Measurements from ENCODE around the gene LONP2. TPM values are rescaled to one million over a fixed set of nuclear protein-coding genes. Genes with fewer than 3 reads are reported as not detected.

Gene LONP2
- total and polyA plus RNA-seq, 9 of the 15 experiments (the other 6 are each of a cell fraction or from before 2014, with no cell fraction given) = 8.1 to 41.2 (median 25.6) TPM

- TF ChIP-seq JUND (IDR thresholded peaks at IDR 0.05; ENCODE audit: borderline replicate concordance, low read depth, low read length) (peak; percentile 94), JUND (tag; IDR thresholded peaks at IDR 0.05; ENCODE audit: borderline replicate concordance, low read depth, low read length) (peak; percentile 76; the same call in 1 of the 3 replicates), ZNF551 (CRISPR knock-in tag; IDR thresholded peaks at IDR 0.05) (no peak), FOSL1 (tag; conservative IDR thresholded peaks at IDR 0.05) (peak; percentile 82), ZNF134 (CRISPR knock-in tag; conservative IDR thresholded peaks at IDR 0.05) (no peak), UBTF (IDR thresholded peaks at IDR 0.05; ENCODE audit: borderline replicate concordance in 1 of 2, low read depth in 2 of 2, low read length in 2 of 2) (no peak), KDM1A (IDR thresholded peaks at IDR 0.05) (peak; percentile 82 to 86; a peak in 3 of 4 replicates), JUN (IDR thresholded peaks at IDR 0.05; ENCODE audit: borderline replicate concordance, low read depth, low read length) (peak; percentile 83), JUN (CRISPR knock-in tag; IDR thresholded peaks at IDR 0.05; ENCODE audit: borderline replicate concordance) (no peak), ZBTB1 (CRISPR knock-in tag; IDR thresholded peaks at IDR 0.05; ENCODE audit: borderline replicate concordance, low read depth) (no peak), ADNP (tag; IDR thresholded peaks at IDR 0.05) (no peak), TSC22D4 (tag; IDR thresholded peaks at IDR 0.05) (no peak), ZC3H8 (IDR thresholded peaks at IDR 0.05) (no peak), NFATC3 (IDR thresholded peaks at IDR 0.05) (no peak), TEAD4 (IDR thresholded peaks at IDR 0.05; ENCODE audit: low read length) (peak; percentile 51; the same call in 1 of the 2 replicates), TEAD4 (CRISPR knock-in tag; IDR thresholded peaks at IDR 0.05; ENCODE audit: borderline replicate concordance) (no peak), MIER1 (IDR thresholded peaks at IDR 0.05; ENCODE audit: low read depth) (no peak), TBL1XR1 (IDR thresholded peaks at IDR 0.05; ENCODE audit: low read length in 2 of 2) (peak in 1 of 2 experiments; percentile 55; a peak in 2 of 4 replicates), SMARCE1 (IDR thresholded peaks at IDR 0.05) (peak; percentile 59; the same call in 1 of the 2 replicates), FOS (IDR thresholded peaks at IDR 0.05; ENCODE audit: extremely low read depth, insufficient read length) (peak; percentile 7), EP300 (IDR thresholded peaks at IDR 0.05; ENCODE audit: low read length) (0 out of 2 replicates have a peak, but pooled peaks have one; percentile 39)
- TF ChIP-seq, protein P1, sequence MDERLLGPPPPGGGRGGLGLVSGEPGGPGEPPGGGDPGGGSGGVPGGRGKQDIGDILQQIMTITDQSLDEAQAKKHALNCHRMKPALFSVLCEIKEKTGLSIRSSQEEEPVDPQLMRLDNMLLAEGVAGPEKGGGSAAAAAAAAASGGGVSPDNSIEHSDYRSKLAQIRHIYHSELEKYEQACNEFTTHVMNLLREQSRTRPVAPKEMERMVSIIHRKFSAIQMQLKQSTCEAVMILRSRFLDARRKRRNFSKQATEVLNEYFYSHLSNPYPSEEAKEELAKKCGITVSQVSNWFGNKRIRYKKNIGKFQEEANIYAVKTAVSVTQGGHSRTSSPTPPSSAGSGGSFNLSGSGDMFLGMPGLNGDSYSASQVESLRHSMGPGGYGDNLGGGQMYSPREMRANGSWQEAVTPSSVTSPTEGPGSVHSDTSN (CRISPR knock-in tag; IDR thresholded peaks at IDR 0.05; ENCODE audit: low read depth) = peak; percentile 36; the same call in 1 of the 2 replicates
- TF ChIP-seq, protein P1 (tag; conservative IDR thresholded peaks at IDR 0.05; ENCODE audit: low read depth) = peak; percentile 92
- TF ChIP-seq, protein P2, sequence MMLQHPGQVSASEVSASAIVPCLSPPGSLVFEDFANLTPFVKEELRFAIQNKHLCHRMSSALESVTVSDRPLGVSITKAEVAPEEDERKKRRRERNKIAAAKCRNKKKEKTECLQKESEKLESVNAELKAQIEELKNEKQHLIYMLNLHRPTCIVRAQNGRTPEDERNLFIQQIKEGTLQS (IDR thresholded peaks at IDR 0.05) = peak; percentile 89
- TF ChIP-seq, protein P2 (CRISPR knock-in tag; conservative IDR thresholded peaks at IDR 0.05) = no peak
Observed at GRCh38 chr16:48317614-48318315, 73.7 kb downstream of the LONP2 start (continued).
